ENCODE data around the gene ZFAND3. TPM values are rescaled to one million over a fixed set of nuclear protein-coding genes. Genes with fewer than 3 reads are reported as not detected.

ZFAND3 gene
- total RNA-seq, 2 experiments from 2014 or later = 32.3 to 37.9 TPM

GRCh38 chr6:37831457-37831856, 11.9 kb downstream of the ZFAND3 start:
- H3K9me3 Mint-ChIP-seq = peaks cover 6% of the 10 kb centered on the region
- TF ChIP-seq CTCF (IDR thresholded peaks at IDR 0.05) = no peak
- intact Hi-C loops (cut with micrococcal nuclease) = no loop called here
- peaks cover 35% of the 10 kb centered on the region for H3K36me3 Mint-ChIP-seq (ENCODE audit: low read depth)
- no peaks in the 10 kb centered on the region for H3K27me3 Mint-ChIP-seq
- H3K27ac Mint-ChIP-seq = no peak overlapping the region
- ATAC-seq (no peak), DNase-seq (no peak)
- POLR2A ChIA-PET = no interaction called here
- peaks cover 54% of the 10 kb centered on the region for H3K4me1 Mint-ChIP-seq (ENCODE audit: low read depth)
- CTCF ChIA-PET = interaction anchor here (1.2 kb wide), 1 partner anchor 173 kb away, joined by 3 read pairs; no protein-coding TSS in a partner anchor
- H3K4me3 Mint-ChIP-seq = no peak overlapping the region

- peaks cover 6% of the 10 kb centered on the region for H3K9me3 Mint-ChIP-seq
- TF ChIP-seq CTCF (IDR thresholded peaks at IDR 0.05) = no peak
- DNase-seq (no peak), ATAC-seq (peak; percentile 24)
- ChIA-PET POLR2A (no interaction called here), CTCF (no interaction called here)
- H3K27me3 Mint-ChIP-seq = no peaks in the 10 kb centered on the region
- H3K4me1 Mint-ChIP-seq (ENCODE audit: low read depth) = peaks cover 37% of the 10 kb centered on the region
- H3K36me3 Mint-ChIP-seq (ENCODE audit: low read depth) = peaks cover 52% of the 10 kb centered on the region
- peak overlapping the region; percentile 6 for H3K27ac Mint-ChIP-seq
- intact Hi-C loops (cut with micrococcal nuclease) = no loop called here
- H3K4me3 Mint-ChIP-seq = no peak overlapping the region
These were observed 16.4 kb downstream of the ZFAND3 start for GRCh38 chr6:37835923-37836322.

GRCh38 chr6:37838219-37838921, 18.8 kb downstream of the ZFAND3 start:
- no peaks in the 10 kb centered on the region for H3K27me3 Mint-ChIP-seq
- TF ChIP-seq CTCF (IDR thresholded peaks at IDR 0.05) = no peak
- peaks cover 6% of the 10 kb centered on the region for H3K9me3 Mint-ChIP-seq
- DNase-seq (no peak), ATAC-seq (no peak)
- no peak overlapping the region for H3K27ac Mint-ChIP-seq
- POLR2A ChIA-PET = no interaction called here
- CTCF ChIA-PET = interaction anchor here (1.2 kb wide), 1 partner anchor 9 kb away, joined by 3 read pairs; no protein-coding TSS in a partner anchor
- peaks cover 38% of the 10 kb centered on the region for H3K36me3 Mint-ChIP-seq (ENCODE audit: low read depth)
- intact Hi-C loops (cut with micrococcal nuclease) = no loop called here
- H3K4me3 Mint-ChIP-seq = no peak overlapping the region
- H3K4me1 Mint-ChIP-seq (ENCODE audit: low read depth) = peaks cover 38% of the 10 kb centered on the region

- ATAC-seq (no peak), DNase-seq (no peak)
- H3K27ac Mint-ChIP-seq = peak overlapping the region; percentile 65
- H3K36me3 Mint-ChIP-seq (ENCODE audit: low read depth) = peaks cover 34% of the 10 kb centered on the region
- ChIA-PET POLR2A (interaction anchor here (0.6 kb wide), 1 partner anchor 49 kb away, joined by 3 read pairs; no protein-coding TSS in a partner anchor), CTCF (no interaction called here)
- TF ChIP-seq CTCF (IDR thresholded peaks at IDR 0.05) = no peak
- H3K4me1 Mint-ChIP-seq (ENCODE audit: low read depth) = peaks cover 51% of the 10 kb centered on the region
- intact Hi-C loops (cut with micrococcal nuclease) = no loop called here
- H3K27me3 Mint-ChIP-seq = no peaks in the 10 kb centered on the region
- no peak overlapping the region for H3K4me3 Mint-ChIP-seq
- no peaks in the 10 kb centered on the region for H3K9me3 Mint-ChIP-seq
These were observed 20.8 kb downstream of the ZFAND3 start for GRCh38 chr6:37840143-37840939.

GRCh38 chr6:37840940-37841300, 21.4 kb downstream of the ZFAND3 start:
- intact Hi-C loops (cut with micrococcal nuclease) = no loop called here
- peak overlapping the region; percentile 36 for H3K27ac Mint-ChIP-seq
- ATAC-seq (no peak), DNase-seq (no peak)
- H3K4me3 Mint-ChIP-seq = no peak overlapping the region
- peaks cover 52% of the 10 kb centered on the region for H3K4me1 Mint-ChIP-seq (ENCODE audit: low read depth)
- no peak for TF ChIP-seq CTCF (IDR thresholded peaks at IDR 0.05)
- H3K9me3 Mint-ChIP-seq = no peaks in the 10 kb centered on the region
- CTCF ChIA-PET = no interaction called here
- H3K36me3 Mint-ChIP-seq (ENCODE audit: low read depth) = peaks cover 36% of the 10 kb centered on the region
- POLR2A ChIA-PET = interaction anchor here (0.6 kb wide), 1 partner anchor 49 kb away, joined by 3 read pairs; no protein-coding TSS in a partner anchor
- H3K27me3 Mint-ChIP-seq = no peaks in the 10 kb centered on the region

Measured in activated CD8-positive, alpha-beta T cell treated with anti-CD3 and anti-CD28 coated beads for 36 hours (primary cell).